ENCODE results near the gene ZSWIM3.

GRCh38 chr20:45924391-45925261 is 67.2 kb downstream of the ZSWIM3 start:
- TF ChIP-seq ZC3H10 (CRISPR knock-in tag; IDR thresholded peaks at IDR 0.05), result no peak
- no peak for TF ChIP-seq TCF4 (CRISPR knock-in tag; IDR thresholded peaks at IDR 0.05; ENCODE audit: borderline replicate concordance)
- no peak for TF ChIP-seq RARB (CRISPR knock-in tag; IDR thresholded peaks at IDR 0.05)
- no peak for TF ChIP-seq ZNF70 (CRISPR knock-in tag; IDR thresholded peaks at IDR 0.05)
- no peak for TF ChIP-seq GLIS3 (CRISPR knock-in tag; IDR thresholded peaks at IDR 0.05)
- TF ChIP-seq ZFP3 (CRISPR knock-in tag; IDR thresholded peaks at IDR 0.05), result no peak
